GM20431 (cell line): ENCODE data around the gene ABCC4.

Source experiments
- in situ Hi-C: fragments of 300-500 bp; cut with MseI, MboI; formaldehyde crosslinking; loops from one replicate; pipeline ENCODE4 v1.15.0; 2020; ENCODE audit warnings: low sequenced_read_pairs; ENCODE audit not compliant: unreplicated experiment

Gene ABCC4

DNA sequence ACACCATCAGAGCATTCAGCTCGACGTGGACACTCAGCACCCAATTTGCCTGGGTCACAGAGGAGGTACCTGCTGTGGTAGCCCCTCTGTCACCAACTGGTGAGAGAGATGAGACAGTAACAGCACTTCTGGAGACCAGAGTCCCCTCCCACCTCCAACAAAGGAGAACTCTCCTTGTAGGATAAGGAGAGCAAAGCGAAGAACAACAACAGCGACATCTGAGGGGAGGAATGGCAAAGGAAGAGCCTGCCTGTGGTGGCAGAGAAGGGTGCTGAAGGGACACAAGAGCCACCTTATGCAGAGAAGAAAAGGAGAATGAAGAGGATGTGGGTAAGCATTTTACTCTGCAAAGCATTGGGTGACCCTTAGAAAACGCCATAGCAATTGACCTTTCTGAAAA lies 167.8 kb downstream of the ABCC4 start:
- in situ Hi-C loops, result no loop called here

DNA sequence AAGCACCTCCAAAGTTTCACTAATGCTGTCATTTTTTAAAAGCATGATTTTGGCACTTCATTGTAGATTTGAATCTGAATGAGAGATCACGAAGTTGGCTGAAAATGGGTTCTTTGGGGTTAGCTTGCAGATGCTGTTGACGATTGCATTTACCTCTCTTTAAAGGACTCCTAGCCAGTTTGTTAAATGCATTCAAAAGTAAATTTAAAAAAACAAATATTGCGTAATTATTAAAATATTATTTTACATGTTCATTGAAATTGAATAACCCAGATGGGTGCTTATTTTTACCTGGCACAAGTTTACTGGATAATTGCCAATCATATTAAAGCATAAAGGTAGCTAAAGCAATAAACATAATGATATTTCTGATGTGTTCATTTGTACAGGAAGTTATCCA lies 172.2 kb downstream of the ABCC4 start:
- in situ Hi-C loops, result no loop called here

DNA sequence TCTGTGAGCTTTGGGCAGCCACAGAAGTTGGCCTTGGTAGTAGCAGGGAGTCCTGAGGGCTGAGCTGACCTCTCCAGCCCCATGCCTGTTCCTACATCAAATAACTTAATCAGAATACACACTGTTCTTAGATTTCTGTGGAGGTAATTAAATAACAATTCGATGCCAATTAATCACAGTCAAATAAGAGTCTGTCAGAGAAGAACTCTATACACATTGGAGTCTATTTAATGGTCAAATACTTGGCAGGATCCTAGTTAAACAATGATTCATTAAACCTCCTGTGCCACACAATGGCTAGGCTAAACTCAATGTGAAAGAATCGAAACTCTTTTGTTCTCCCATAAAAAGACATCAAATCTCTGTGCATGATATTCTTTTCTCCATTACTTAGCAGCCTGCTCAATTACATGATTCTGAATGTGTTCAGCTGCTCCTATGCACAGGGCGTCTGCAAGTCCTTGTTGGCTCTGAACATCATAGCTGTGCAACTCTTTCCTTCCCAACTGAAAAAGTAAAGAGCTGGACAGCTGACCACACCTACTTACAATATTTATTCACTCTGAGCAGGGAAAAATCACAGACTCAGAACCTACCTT lies 173.1 kb downstream of the ABCC4 start:
- in situ Hi-C loops, result no loop called here

DNA sequence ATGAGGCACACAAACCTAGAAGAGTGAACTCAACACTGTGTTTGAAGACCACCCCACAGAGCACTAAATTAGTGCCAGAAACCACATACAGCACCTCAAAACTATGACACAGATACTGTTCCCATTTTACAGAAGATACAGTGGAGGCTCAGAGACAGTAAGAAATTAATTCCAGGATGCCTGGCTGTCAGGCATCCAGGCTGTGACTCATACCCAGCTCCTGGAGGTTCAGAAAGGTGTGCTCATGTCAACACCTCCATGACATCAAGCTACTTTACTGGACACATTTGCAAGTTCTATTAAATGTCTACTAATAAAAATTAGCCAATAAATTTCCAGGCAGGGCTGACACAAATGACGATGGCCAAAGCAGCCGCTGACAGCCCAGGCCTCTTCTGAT lies 176.3 kb downstream of the ABCC4 start:
- in situ Hi-C loops, result no loop called here

DNA sequence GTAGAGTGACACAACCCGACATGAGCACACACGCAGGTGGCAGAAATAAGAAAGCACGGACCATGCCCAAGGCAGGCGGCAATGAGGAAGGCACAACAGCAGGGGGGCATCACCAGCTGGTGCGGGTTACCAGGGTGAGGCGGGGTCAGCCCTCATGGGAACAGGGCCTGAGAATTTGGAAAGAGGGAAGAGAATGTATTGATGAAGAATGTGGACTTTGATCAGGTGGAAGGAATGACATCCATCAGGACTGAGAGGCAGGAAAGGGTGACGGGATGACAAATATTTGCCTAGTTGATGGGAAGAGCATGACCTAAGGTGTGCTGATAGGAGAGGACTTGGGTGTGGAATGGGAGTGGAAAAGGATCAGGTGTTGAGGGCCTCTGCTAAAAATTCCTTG lies 177.5 kb downstream of the ABCC4 start:
- in situ Hi-C loops, result no loop called here

DNA sequence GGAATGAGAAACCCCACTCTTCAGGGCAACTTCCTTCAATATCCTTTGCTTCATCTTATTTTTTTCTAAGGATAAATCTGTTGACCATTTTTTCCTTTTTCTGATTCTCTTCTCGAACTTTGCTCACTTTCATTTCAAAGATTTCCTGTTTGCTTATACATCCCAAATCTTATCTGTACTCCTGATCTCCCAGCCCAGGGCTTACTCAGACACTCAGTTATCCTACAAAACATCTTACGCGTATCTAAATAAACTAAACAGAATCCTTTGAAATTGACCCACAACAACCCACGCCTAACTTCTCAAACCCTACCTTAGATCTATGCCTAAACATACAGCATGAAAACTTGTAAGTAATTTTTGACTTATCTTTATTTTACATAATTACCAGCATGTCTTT lies 179.2 kb downstream of the ABCC4 start:
- in situ Hi-C loops, result no loop called here

DNA sequence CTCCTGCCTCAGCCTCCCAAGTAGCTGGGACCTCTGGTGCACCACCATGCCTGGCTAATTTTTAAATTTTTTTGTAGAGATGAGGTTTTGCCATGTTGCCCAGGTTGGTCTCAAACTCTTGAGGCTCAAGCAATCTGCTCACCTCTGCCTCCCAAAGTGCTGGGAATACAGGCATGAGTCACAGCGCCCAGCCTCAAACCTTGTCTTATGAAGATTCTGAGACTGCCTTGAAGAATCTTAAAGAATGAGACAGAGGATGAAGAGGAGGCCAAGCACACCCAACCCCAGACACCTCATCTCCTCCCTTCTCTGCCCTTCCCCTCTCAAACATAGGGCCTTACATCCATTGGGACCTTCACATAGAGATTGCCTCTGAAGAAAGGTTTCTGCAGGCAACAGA lies 179.7 kb downstream of the ABCC4 start:
- in situ Hi-C loops, result no loop called here

DNA sequence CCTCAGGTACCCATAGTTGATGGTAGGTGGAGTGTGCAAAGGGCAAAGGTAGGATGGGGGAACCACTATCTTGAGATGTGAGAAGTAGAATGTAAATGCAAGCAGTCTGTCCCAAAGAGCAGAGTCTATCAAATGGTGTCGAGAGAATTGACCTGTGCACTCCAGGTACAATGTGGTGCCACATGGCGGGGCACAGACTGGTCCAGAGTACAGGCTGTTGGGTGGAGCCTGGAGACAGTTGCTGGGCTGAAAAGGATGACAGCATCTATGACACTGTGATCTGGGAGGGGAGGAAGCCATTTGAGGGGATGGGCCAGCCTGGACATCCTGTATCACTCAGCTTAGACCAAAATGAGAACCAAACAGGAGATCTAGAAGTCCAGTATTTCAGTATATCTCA lies 180.6 kb downstream of the ABCC4 start:
- in situ Hi-C loops, result no loop called here

DNA sequence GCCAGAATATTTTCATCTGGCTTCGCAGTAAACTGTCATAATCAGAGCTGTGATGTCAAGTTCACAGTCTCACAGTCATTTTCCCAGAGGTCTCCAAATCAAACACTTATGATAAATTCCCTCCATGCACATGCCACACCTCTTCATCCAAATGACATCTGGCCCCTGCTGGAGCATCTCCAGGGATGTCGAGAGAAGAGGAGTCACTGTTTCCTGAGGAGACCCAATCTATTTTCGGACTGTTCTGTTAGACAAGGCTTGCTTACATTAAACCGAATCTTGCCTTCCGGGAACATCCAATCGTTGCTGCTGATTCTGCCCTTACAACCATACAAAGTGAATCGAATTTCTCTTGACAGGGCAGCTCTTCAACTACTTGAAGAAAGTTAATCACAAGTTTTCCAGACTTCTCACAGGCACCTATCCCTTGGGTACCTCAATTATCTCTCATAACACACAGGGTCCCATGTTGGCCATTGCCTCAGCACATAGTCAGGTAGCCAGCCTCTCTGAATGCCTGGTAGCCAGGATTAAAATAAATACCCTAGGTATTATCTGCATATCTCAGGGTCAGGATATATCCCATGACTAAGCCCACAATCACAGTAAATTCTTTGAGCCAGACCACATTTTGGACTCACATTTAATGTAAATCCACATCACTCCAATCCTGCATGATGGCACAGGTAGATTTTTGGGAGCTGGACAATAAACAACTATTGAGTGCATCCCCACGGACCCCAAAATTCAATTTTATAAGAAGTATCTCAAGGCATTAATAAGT lies 182.5 kb downstream of the ABCC4 start:
- in situ Hi-C loops, result no loop called here

DNA sequence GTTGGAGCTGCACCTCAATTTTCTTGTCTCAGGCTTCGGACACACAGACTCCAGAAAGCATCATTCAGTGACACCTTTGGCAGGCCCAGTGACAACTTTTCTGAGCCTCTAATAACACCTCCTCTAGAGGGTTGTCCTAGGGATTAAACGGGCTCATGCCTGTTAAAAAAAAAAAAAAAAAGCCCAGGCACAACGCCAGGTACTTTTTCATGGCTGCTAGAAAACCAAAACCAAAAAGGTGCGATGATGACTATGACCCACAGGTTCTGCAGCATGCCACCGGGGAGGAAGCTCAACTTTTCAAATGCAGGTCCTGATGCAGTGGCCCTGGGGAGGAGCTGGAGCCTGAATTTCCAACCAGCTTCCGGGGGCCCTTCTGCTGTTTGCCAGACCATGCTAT lies 184.2 kb downstream of the ABCC4 start:
- in situ Hi-C loops, result no loop called here

DNA sequence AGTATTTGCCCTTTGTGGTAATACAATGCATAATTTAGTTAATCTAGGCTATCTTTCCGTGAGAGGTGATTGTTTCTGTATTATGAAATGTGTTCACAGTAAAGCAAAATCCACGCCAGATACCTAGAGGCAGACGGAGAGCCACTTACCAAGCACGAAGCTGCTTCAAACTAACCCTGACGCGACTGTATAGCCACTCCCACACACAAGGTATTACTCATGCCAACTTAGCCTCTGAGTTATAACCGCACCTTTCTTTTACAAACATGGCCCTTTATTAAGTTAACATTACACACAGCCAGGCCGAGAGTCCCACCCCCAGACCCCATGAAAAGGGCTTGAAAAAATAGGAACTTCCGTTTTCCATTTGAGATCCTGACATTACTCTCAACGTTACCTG lies 185.7 kb downstream of the ABCC4 start:
- in situ Hi-C loops, result no loop called here

DNA sequence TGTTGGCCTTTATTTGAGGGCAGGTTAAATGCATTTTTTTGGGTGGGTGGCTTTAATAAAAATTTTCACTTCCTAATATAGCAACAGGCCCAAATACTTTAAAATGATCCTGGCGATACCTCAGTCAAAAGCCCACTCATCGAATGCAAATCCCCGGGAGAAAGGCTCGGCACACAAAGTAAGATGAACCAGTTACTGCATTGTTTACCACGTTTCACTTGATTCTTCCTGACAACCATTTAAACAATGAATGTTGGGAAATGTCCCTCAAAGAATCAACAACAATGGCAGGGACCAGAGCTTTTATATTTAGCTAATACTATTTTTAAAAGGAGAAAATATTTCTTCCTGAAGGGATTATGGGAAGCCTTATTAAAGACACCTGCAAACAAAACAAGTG lies 187.7 kb downstream of the ABCC4 start:
- in situ Hi-C loops, result no loop called here

DNA sequence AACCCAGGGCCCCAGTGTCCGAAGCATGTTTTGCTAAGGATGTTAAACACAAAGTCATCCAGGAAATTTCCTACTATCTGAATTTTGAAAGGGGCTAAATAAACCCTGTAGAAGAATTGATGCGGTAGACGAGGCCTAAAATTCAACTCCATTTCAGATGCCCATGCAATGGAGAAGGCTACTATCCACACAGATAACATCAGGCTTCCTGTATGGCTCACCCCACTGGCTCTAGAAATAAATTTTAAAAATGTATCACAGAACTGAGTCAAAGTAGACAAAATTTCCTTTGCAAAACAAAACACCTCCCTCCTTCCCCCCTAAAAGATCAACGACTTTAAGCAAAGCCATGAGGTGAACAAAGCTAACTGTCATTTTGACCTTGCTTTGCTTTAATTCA lies 188.4 kb downstream of the ABCC4 start:
- in situ Hi-C loops, result no loop called here

DNA sequence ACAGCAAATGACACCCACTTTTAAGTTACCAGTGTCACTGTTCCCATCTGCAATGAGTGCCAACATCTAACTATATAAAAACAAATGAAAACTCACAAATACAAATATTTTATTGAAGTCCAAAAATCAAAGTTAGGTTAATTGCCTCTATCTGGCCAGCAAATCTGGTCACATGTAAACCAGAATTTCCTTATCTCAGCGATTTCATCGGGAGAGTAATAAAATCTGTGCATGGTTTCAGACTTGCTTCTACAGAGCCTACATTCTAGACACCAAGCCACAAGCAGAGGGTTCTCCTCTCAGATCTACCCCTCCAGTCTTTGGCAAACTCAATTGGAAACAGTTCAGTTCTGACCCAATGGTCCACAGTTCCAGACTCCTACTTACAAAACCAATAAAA lies 189.6 kb downstream of the ABCC4 start:
- in situ Hi-C loops, result no loop called here

DNA sequence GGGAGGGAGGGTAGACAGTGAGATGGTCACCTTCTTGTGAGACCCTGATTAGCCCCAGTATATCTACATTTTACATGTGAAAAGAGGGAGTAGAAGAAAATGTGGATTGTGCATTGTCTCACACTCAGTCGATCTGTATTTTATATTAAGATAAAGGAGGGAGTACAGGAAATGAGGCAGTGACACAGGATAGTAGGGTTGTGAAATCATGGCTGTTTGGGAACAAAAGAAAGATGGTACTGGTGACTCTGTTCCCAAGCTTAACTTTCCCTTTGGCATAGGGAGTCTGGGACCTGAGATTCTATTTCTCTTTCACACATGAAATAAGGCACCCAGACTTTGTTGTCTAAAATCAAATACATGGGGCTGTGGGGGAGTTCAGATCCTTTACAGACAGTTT lies 194.7 kb downstream of the ABCC4 start:
- in situ Hi-C loops, result no loop called here

DNA sequence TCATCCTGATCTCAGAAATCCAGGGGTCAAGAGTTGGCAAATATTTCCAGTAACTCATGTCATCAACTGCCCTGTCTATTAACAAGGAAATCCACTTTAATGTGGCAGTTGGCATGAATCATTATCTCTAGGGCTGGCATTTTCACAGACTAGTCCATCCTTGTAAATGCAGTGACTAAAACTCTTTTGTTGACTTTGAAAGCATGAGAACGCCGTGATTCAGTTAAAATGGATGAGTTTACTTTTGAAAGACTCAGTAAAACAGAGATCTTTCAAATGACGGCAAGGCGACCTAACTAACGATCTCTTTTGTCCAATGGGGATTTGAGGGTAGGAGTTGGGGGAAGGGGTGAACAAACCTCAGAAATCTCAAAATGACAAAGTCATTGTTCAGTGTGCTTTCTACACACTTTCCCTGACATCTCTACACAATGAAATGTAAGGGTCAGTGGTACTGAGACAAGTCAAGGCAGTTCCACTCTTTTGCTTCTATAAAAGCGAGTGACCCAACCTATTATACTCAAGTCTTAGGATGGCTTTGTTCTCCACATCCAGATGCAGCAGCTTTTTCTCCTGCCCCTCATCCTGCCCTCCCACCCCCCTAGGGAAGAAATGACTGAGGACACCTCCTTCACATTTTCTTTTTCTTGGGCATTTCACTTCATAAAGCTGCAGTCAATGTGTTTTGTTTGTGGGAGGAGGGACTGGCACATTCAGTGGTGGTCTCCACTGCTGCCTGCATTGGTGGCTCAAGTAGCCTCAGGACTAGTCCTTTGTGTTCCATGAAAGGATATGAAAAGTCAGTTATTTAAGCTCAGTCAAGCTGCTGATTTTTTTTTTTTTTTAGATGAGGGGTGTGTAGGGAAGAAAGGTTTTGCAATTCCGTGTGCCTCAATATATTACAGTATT lies 200.5 kb downstream of the ABCC4 start:
- in situ Hi-C loops, result no loop called here

DNA sequence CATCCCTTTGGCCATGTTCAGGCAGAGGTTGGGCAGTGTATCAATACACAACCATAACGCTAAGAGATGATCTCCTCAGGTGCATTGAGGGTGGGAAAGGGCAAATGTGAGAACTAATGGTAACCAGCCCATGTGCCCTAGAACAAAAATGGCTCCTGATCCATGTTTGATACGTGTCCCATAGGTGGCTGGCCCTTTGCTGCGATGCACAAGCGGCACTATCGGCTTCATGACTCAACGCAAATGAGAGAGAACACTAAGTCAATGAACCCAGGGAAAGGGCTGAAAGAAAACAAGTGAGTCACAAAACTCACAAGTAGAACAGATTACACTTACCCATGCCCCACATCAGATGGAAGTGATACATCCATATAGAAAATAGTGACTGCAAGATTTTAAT lies 201.7 kb downstream of the ABCC4 start:
- in situ Hi-C loops, result no loop called here

DNA sequence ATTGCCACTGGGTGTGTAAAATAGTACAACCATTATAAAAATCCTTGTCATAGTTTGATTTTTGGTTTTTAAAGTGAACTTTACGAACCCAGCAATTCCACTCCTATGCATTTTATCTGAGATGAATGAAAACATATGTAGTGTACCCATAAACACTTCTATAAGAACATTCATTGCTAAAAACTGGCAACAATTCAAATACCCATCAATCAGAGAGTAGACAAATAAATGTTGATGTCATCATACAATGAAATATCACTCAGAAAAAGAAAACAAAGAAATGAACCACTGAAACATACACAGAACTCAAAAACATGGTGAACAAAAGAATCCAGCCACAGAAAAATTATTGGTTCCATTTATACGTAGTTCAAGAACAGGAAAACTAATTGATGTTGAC lies 202.3 kb downstream of the ABCC4 start:
- in situ Hi-C loops, result no loop called here

DNA sequence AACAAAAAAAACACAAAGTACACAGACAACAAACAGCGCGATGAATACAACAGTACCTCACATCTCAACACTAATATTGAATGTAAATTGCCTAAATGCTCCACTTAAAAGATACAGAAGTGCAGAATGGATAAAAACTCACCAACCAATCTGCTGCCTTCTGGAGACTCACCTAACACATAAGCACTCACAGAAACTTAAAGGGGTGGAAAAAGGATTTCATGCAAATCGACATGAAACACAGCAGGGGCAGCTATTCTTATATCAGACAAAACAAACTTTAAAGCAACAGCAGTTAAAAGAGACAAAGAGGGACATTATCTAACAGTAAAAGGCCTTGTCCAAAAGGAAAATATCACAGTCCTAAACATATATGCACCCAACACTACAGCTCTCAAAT lies 209.5 kb downstream of the ABCC4 start:
- in situ Hi-C loops, result no loop called here

DNA sequence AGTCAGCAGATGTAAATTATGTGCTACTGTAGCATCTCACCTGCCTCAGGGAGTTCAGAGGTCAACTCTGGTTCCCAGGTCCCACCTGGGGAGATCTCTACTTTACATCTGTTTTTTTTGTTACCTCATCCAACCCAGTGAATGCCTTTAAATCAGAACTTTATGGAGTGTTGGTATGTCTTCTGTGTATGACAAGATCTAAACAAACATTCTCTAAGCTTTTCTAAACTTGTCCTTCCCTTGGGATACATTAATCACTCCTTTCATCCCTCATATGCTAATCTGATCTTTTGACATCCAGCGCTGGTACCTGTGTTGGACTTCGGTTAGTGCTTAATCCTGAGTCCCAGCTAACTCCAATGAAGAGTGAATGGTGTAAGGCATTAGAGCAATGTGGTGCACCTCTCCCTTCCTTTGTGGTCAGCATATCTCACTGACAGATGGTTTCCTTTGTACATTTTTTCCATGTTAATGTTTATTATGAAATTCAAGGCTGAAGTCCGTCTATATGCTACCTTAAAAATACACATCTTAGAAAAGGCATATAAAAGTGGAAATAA lies 213.4 kb downstream of the ABCC4 start:
- in situ Hi-C loops, result no loop called here

DNA sequence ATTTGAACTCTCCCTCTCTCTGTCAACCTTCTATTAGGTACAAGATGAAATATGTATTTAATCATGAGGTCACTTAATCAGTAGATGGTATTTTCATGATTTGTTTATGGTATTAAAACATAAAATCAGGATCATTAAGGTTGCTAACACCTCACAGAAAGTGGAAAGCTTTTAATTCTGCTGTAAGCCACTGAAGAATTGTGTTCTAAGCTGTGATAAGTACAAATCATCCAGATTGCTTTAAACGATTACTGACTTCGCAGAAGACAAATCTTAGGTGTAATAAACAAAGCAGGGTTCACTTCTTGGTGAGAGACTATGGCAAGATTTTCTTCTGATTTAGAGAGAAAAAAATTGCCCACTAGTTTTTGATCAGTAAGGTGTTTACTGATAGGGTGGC lies 214.5 kb downstream of the ABCC4 start:
- in situ Hi-C loops, result no loop called here
